GM21390 (cell line): ENCODE data around the gene ALPI.
"Not testable (repeated sequence)": the region's sequence is repeated elsewhere in the genome, so short reads cannot be mapped to it uniquely, and the experiment has no call there.

ENCODE experiments used
- ATAC-seq: cut with Tn5 transposase; IDR thresholded peaks from one replicate; pipeline ENCODE4 v1.9.1; 2021; ENCODE audit not compliant: unreplicated experiment

Gene ALPI

GRCh38 chr2:232441147-232441651 is 14.8 kb upstream of the ALPI start:
- no peak for ATAC-seq

GRCh38 chr2:232441922-232442321 is 14.0 kb upstream of the ALPI start:
- ATAC-seq: not testable (repeated sequence)

DNA sequence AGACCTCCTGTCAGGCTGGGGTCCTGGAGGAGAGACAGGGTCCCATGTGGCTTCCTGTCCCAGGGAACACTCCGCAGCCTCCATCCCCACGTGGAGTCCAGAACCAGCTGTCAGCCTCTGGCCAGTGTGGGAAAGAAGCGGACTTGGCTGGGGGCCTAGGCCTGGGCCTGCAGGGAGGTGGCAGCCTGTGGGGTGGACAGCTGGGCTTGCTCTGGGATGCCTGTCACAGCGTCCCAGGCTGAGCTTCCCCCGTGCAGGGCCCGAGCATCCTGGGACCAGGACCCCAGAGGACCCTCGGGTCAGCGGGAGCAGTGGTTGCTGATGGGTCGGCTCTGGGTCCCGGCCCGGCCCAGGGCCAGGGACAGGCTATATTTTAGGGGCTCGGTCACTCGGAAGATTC is 13.5 kb upstream of the ALPI start:
- ATAC-seq: not testable (repeated sequence)

DNA sequence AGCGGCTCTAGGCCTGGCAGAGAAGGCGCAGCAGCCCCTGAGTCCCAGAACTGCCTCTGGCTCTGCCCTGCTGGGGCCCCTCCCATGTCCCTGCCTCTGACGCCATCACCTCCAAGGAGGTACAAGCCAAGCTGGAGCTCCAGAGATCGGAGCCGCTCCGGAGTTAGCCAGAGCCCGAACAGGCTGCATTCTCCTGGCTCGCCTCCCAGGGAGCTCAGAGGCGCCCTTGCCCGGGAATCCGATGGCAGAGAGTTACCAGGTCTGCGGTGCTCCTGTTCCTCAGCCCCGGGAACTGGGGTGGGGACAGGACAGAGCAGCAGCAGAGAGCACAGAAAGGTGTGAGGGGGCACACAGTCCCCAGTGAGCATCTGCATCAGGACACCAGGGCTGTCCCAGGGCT is 12.9 kb upstream of the ALPI start:
- ATAC-seq: not testable (repeated sequence)

DNA sequence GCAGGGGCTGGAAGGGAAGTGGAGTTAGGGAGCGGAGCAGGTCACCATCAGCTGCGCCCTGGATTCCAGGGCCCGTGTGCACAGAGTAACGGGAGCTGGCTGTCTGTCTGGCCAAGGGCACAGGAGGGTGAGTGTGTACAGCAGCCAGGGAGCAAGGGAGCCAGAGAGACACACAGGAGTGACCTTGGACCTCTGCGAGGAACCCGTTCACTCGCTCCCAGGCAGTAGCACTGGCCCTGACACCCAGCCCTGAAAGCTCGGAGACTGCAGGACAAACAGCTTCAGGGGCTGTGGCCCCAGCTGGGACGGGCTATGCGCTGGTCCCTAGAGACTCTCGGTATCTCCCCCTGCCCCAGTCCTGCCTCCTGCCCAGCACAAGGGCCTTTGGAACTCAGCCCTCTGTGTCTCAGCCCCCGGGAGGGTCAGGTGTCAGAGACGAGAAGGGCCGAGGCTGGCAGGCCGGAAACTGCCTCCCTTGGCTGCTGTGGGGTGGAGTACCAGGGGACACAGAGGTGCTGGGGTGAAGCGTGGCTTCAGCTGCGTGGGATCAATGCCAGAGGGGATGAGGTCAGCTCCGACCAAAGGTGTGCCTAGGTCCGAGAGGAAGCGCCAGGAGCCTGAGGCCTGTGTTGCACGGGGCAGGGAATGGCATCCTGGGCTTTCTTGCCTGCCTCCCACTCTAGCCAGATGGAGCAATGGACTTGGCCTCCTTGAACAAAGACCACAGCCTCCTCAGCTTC is 12.1 kb upstream of the ALPI start:
- not testable (repeated sequence) for ATAC-seq

- ATAC-seq: peak; percentile 45
These were observed 11.4 kb upstream of the ALPI start for GRCh38 chr2:232444409-232445148.

GRCh38 chr2:232445149-232445885 is 10.6 kb upstream of the ALPI start:
- ATAC-seq: not testable (repeated sequence)

DNA sequence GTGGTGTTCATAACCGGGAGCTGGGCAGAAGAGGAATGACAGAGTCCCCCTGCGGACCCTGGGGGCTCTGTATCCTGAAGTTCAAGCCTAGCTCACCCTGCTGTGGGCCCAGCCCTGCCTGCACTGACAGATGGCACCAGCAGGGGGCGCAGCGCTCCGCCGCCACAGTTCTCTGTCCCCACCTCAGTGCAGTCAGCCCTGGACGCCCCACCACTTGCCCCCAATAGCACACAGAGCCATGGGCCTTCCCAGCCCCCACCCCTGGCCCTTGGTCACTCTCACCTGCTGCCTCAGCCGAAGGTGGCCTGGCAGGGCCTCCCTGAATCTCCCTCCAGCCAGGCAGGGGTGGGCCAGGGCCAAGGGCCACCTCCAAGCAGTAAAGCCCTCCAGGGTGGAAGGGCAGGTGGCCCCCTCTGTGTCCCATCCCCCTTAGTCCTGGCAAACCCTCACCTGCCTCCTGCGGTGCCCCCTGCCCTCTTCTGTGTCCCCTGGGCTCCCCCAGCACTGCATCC is 9.6 kb upstream of the ALPI start:
- ATAC-seq: not testable (repeated sequence)

DNA sequence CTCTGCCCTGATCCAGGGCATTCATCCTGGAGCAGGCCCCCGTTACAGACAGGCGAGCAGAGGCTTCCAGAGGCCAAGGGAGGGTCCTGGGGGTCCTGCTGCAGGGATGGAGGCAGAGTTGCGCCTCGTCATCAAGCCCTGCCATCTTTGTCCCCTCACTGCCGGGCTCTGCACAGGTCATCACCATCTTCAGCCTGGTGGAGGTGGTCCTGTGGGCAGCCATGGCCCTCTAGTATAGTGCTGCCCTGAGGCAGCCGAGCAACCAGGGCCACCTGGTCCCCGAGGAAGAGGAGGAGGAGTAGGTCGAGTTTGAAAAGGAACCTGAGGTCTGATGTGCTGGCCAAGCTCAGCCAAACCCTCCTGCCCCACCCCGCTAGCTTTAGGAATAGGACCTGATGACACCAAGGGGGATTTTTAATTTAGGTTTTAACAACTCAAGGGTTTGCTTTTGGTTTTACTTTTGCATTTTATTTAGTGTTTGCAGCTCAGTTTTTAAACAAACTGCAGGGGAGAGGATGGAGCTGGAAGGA is 8.8 kb upstream of the ALPI start:
- ATAC-seq: no peak

DNA sequence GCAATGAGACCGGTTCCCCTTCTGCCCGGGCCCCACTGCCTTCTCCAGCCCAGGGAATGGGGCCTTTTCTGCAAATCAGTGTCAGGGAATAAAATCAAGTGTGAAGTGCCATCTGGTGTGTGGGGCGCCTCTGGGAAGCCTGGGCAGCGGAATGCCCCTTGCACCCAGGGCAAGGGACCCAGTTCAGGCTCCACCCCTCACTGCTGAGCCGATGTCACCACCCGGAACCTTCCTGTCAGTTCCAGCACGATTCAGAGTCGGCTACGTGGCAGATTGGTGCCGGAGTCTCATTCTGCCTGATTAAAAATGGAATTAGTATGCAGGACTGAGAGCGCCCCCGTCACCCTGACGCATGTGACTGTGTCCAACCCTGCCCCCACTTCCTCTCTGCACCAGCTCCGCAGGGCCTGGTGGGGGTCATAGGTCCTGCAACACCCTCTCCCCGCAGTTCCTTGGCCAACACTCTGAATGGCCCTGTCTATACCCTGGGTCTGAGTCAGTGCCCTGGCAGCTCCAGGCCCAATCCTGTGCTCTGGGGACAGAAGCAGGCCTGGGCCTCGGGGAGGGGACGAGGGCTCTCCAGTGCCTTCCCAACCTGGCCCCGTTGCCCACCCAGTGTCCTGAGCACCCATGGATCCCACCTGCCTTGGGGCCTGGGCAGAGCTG is 8.2 kb upstream of the ALPI start:
- ATAC-seq: no peak

- ATAC-seq: no peak
These were observed 7.7 kb upstream of the ALPI start for GRCh38 chr2:232448304-232448690.

DNA sequence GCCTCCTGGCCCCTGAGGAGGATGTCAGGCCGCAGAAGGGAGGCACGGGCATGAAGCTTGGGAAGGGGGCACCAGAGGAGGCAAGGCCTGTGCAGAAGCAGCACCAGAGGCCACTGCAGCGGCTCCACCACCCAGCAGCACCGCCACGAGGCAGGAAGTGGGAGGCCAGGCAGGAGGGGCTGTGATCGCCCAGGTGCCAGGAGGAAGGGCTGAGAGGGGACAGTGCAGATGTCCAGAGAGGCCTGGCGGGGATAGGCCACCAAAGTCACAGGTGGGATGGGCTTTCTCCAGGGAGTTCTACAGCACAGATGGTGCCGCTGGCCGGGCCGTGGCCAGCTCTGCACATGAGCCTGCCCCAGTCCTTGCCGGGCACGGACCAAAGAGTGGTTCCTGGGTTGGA is 6.0 kb upstream of the ALPI start:
- ATAC-seq: no peak

DNA sequence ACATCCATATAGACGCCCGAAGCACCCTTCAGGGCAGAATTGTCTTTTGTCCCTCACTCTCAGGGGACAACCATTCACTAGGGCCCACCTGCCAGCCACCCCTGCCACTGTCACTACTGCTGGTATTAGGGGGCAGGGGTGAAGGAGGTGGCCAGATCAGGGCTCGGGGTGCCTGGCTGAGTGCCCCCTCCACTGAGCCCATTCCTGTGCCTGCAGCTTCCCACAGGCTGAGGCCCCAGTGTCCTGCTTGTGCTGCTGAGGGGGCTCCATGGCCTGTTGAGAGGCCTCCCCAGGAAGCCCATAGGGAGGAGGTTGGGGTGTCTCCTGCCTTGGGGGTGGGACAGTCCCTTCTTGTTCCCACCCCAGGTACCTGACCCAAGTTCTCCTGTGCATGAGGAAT is 4.3 kb upstream of the ALPI start:
- ATAC-seq: not testable (repeated sequence)

- no peak for ATAC-seq
These were observed 1.3 kb upstream of the ALPI start for GRCh38 chr2:232454630-232455029.

DNA sequence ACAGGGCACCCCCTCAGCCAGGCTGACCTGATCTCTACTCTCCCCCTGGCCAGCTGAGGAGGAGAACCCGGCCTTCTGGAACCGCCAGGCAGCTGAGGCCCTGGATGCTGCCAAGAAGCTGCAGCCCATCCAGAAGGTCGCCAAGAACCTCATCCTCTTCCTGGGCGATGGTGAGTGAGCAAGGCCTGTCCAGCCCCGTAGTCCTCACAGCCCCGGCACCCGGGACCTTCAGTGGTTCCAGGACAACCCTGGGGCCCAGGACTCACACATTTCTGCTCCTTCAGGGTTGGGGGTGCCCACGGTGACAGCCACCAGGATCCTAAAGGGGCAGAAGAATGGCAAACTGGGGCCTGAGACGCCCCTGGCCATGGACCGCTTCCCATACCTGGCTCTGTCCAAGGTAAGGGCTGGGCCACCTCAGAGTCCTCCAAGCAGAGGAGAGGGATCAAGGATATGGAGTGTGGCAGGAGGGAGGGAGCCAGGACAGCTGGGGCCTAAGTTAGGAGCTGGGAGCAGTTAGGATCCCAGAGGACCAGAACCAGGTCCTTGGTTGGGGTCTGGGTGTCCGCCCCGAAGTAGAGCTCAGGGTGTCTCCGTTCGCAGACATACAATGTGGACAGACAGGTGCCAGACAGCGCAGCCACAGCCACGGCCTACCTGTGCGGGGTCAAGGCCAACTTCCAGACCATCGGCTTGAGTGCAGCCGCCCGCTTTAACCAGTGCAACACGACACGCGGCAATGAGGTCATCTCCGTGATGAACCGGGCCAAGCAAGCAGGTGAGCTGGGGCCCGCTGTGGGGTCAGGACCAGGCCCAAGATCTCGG is 555 bp downstream of the ALPI start:
- ATAC-seq: no peak

- no peak for ATAC-seq
These were observed 1.4 kb downstream of the ALPI start for GRCh38 chr2:232457121-232458011.

- ATAC-seq: no peak
These were observed 2.2 kb downstream of the ALPI start for GRCh38 chr2:232458051-232458660.

- ATAC-seq: no peak
These were observed 2.9 kb downstream of the ALPI start for GRCh38 chr2:232458661-232459418.
